Astrocyte (in vitro differentiated cells and primary cell): ENCODE results near the gene CERS3. TPM values are rescaled to one million over a fixed set of nuclear protein-coding genes. Genes with fewer than 3 reads are reported as not detected.

Source experiments
- DNase-seq: peaks from one replicate; pipeline ENCODE4 v3.0.0-alpha.2; 2010; ENCODE audit warnings: low read depth
- FAIRE-seq: peaks from 2 replicates; lab custom pipeline; 2011; peaks lifted over from hg19 to GRCh38; lab: Jason Lieb, UNC
- H2AFZ ChIP-seq: 2 replicates; pipeline ENCODE4 v1.6.0; 2012; ENCODE audit warnings: low read depth, low read length, inconsistent platforms
- H3K27ac ChIP-seq: 2 replicates; pipeline ENCODE4 v1.5.1; 2011; ENCODE audit warnings: low read depth, low read length, inconsistent platforms
- H3K27me3 ChIP-seq: 2 replicates; pipeline ENCODE4 v1.6.0; 2011; ENCODE audit warnings: low read length, inconsistent platforms; ENCODE audit not compliant: insufficient read depth
- H3K36me3 ChIP-seq: 2 replicates; pipeline ENCODE4 v1.5.1; 2011; ENCODE audit warnings: low read length, inconsistent platforms; ENCODE audit not compliant: insufficient read depth
- H3K4me1 ChIP-seq: 2 replicates; pipeline ENCODE4 v1.5.1; 2011; ENCODE audit warnings: low read length, inconsistent platforms; ENCODE audit not compliant: insufficient read depth
- H3K4me2 ChIP-seq: 2 replicates; pipeline ENCODE4 v1.6.0; 2012; ENCODE audit warnings: low read length, inconsistent platforms
- H3K4me3 ChIP-seq: 2 replicates; pipeline ENCODE4 v1.5.1; 2011; ENCODE audit warnings: low read depth, mild to moderate bottlenecking, low read length, inconsistent platforms; ENCODE audit not compliant: insufficient read depth
- H3K79me2 ChIP-seq: 2 replicates; pipeline ENCODE4 v1.6.0; 2012; ENCODE audit warnings: mild to moderate bottlenecking, low read length, inconsistent platforms; ENCODE audit not compliant: insufficient read depth
- H3K9ac ChIP-seq: 2 replicates; pipeline ENCODE4 v1.6.0; 2012; ENCODE audit warnings: mild to moderate bottlenecking, low read length, inconsistent platforms
- H3K9me3 ChIP-seq: 2 replicates; pipeline ENCODE4 v1.5.1; 2012; ENCODE audit warnings: low read depth, mild to moderate bottlenecking, low read length, inconsistent platforms; ENCODE audit not compliant: insufficient read depth
- H4K20me1 ChIP-seq: 2 replicates; pipeline ENCODE4 v1.6.0; 2012; ENCODE audit warnings: low read length, inconsistent platforms; ENCODE audit not compliant: insufficient read depth
- H3K27ac Mint-ChIP-seq: one replicate; pipeline ENCODE4 v1.8.0; 2021; ENCODE audit warnings: mild to moderate bottlenecking, mixed read lengths; ENCODE audit not compliant: unreplicated experiment
- H3K27me3 Mint-ChIP-seq: one replicate; pipeline ENCODE4 v1.8.0; 2021; ENCODE audit warnings: low read depth, mixed read lengths; ENCODE audit not compliant: unreplicated experiment
- H3K36me3 Mint-ChIP-seq: one replicate; pipeline ENCODE4 v1.8.0; 2021; ENCODE audit warnings: low read depth, mixed read lengths; ENCODE audit not compliant: unreplicated experiment
- H3K4me1 Mint-ChIP-seq: one replicate; pipeline ENCODE4 v1.8.0; 2021; ENCODE audit warnings: low read depth, mixed read lengths; ENCODE audit not compliant: unreplicated experiment
- H3K4me3 Mint-ChIP-seq: one replicate; pipeline ENCODE4 v1.8.0; 2021; ENCODE audit warnings: mild to moderate bottlenecking, moderate library complexity, mixed read lengths; ENCODE audit not compliant: unreplicated experiment
- H3K9me3 Mint-ChIP-seq: one replicate; pipeline ENCODE4 v1.8.0; 2021; ENCODE audit warnings: mild to moderate bottlenecking, mixed read lengths; ENCODE audit not compliant: unreplicated experiment
- EZH2 ChIP-seq: IDR thresholded peaks from 2 replicates; pipeline ENCODE4 v1.6.1; 2012; ENCODE audit warnings: mild to moderate bottlenecking, low read length, inconsistent platforms; ENCODE audit not compliant: insufficient read depth
- total RNA-seq: library from RNA; stranded (reverse); gene quantifications from 2 replicates; pipeline ENCODE4 v1.2.1, GENCODE V29; 2021
- TF ChIP-seq, protein P1 (sequence below): IDR thresholded peaks from 2 replicates; pipeline ENCODE4 v1.5.1; 2011; ENCODE audit warnings: low read depth, mild to moderate bottlenecking, inconsistent platforms, low read length, moderate library complexity; ENCODE audit not compliant: insufficient read depth

Gene CERS3
- total RNA-seq, 1 donor from 2014 or later: not detected

DNA sequence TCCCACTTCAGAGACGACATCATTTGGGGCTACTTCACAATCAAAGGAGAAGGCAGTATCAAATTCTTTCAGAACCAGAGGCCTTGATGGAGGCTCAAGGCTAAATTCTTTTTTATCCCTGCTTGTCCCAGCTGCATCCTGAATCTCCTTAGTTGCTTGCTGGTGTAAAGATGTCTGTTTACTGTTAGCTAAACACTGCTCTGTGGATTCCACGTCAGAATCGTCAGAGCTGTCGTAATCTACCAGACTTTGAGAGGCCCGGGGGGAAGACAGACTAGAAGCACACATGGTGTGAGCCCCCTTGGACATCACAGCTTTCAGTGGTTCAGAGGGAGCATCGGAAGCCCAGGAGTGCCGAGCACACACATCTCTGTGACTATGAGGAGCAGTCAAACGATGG, 40.6 kb upstream of the CERS3 start:
- Mint-ChIP-seq H3K4me3 (no peak overlapping the region), H3K36me3 (peaks cover 1% of the 10 kb centered on the region), H3K27ac (no peak overlapping the region), H3K27me3 (no peaks in the 10 kb centered on the region), H3K9me3 (no peaks in the 10 kb centered on the region), H3K4me1 (no peaks in the 10 kb centered on the region)
- Histone ChIP-seq H3K27ac (no peak overlapping the region), H3K36me3 (peaks cover 5% of the 10 kb centered on the region), H4K20me1 (no peaks in the 10 kb centered on the region), H3K4me3 (no peak overlapping the region), H3K79me2 (no peaks in the 10 kb centered on the region), H3K9me3 (no peaks in the 10 kb centered on the region), H3K27me3 (no peaks in the 10 kb centered on the region), H3K4me1 (no peaks in the 10 kb centered on the region), H2AFZ (no peak overlapping the region), H3K9ac (no peak overlapping the region), H3K4me2 (no peak overlapping the region)
- DNase-seq (no peak), FAIRE-seq (no peak)
- TF ChIP-seq, protein P1, sequence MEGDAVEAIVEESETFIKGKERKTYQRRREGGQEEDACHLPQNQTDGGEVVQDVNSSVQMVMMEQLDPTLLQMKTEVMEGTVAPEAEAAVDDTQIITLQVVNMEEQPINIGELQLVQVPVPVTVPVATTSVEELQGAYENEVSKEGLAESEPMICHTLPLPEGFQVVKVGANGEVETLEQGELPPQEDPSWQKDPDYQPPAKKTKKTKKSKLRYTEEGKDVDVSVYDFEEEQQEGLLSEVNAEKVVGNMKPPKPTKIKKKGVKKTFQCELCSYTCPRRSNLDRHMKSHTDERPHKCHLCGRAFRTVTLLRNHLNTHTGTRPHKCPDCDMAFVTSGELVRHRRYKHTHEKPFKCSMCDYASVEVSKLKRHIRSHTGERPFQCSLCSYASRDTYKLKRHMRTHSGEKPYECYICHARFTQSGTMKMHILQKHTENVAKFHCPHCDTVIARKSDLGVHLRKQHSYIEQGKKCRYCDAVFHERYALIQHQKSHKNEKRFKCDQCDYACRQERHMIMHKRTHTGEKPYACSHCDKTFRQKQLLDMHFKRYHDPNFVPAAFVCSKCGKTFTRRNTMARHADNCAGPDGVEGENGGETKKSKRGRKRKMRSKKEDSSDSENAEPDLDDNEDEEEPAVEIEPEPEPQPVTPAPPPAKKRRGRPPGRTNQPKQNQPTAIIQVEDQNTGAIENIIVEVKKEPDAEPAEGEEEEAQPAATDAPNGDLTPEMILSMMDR: no peak
- no peak for TF ChIP-seq EZH2

DNA sequence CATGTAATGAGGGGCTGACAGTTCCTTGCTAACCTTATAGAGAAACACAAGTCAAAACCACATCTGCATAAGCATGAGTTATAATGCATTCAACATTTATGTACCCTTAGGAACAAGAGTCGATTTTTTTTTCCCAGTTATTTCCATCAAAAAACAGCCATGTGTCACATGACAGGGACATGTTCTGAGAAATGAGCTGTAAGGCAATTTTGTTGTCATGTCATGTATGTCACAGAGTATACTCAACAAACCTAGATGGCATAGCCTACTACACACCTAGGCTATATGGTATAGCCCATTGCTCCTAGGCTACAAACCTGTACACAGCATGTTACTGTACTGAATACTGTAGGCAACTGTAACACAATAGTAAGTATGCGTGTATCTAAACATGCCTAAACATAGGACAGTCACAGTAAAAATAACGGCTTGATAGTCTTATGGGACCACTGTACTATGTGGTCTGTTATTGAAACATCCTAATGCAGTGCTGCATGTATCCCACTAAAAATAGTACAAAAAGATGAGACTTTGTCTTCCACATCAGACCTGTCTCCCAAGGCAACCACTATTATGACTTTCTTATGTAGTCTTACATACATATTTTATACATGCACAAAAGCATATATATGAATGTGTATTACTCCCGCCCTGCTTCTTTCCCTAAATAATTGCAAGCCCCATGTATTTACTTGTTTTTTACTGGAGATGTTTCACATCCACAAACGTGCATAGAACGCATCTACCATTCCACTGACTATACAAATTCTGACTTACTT, 38.3 kb upstream of the CERS3 start:
- H3K4me2 ChIP-seq: no peak overlapping the region
- H3K9me3 Mint-ChIP-seq: no peaks in the 10 kb centered on the region
- FAIRE-seq: no peak
- H3K9ac ChIP-seq: no peak overlapping the region
- no peak overlapping the region for H2AFZ ChIP-seq
- no peaks in the 10 kb centered on the region for H4K20me1 ChIP-seq
- DNase-seq: no peak
- H3K27ac ChIP-seq: no peak overlapping the region
- no peaks in the 10 kb centered on the region for H3K4me1 Mint-ChIP-seq
- no peaks in the 10 kb centered on the region for H3K36me3 Mint-ChIP-seq
- no peak overlapping the region for H3K4me3 Mint-ChIP-seq
- H3K9me3 ChIP-seq: no peaks in the 10 kb centered on the region
- no peak overlapping the region for H3K4me3 ChIP-seq
- H3K27ac Mint-ChIP-seq: no peak overlapping the region
- H3K79me2 ChIP-seq: no peaks in the 10 kb centered on the region
- no peak for TF ChIP-seq EZH2
- TF ChIP-seq, protein P1: no peak
- H3K27me3 ChIP-seq: no peaks in the 10 kb centered on the region
- H3K36me3 ChIP-seq: peaks cover 5% of the 10 kb centered on the region
- no peaks in the 10 kb centered on the region for H3K4me1 ChIP-seq
- no peaks in the 10 kb centered on the region for H3K27me3 Mint-ChIP-seq

DNA sequence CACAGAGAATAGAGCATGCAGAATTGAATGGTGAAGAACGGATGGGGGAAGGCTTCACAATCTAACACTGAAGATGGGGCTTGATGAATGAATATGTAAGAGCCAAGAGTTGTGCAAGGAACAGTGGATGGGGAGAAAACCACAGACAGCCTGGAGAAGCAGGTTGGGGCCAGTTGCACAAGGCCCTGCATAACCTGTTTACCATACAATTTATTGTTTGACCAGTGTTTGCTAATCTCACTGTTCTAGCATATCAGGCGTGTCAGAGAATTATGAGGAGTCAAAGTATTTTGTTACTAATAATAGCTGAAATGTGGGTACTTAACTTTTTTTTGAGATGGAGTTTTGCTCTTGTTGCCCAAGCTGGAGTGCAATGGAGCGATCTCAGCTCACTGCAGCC, 36.8 kb upstream of the CERS3 start:
- H3K4me3 Mint-ChIP-seq: no peak overlapping the region
- no peaks in the 10 kb centered on the region for H4K20me1 ChIP-seq
- no peaks in the 10 kb centered on the region for H3K27me3 ChIP-seq
- H3K9me3 ChIP-seq: no peaks in the 10 kb centered on the region
- H3K9me3 Mint-ChIP-seq: no peaks in the 10 kb centered on the region
- no peaks in the 10 kb centered on the region for H3K4me1 ChIP-seq
- no peaks in the 10 kb centered on the region for H3K36me3 Mint-ChIP-seq
- H3K27ac Mint-ChIP-seq: no peak overlapping the region
- H3K4me1 Mint-ChIP-seq: no peaks in the 10 kb centered on the region
- H3K27ac ChIP-seq: no peak overlapping the region
- H3K9ac ChIP-seq: no peak overlapping the region
- no peak for DNase-seq
- H3K4me3 ChIP-seq: no peak overlapping the region
- no peaks in the 10 kb centered on the region for H3K36me3 ChIP-seq
- no peaks in the 10 kb centered on the region for H3K79me2 ChIP-seq
- H3K27me3 Mint-ChIP-seq: no peaks in the 10 kb centered on the region
- FAIRE-seq: no peak
- no peak overlapping the region for H2AFZ ChIP-seq
- TF ChIP-seq EZH2: no peak
- TF ChIP-seq, protein P1: no peak
- H3K4me2 ChIP-seq: no peak overlapping the region
